ENCODE measurements around the gene PARL.

PARL gene

DNA sequence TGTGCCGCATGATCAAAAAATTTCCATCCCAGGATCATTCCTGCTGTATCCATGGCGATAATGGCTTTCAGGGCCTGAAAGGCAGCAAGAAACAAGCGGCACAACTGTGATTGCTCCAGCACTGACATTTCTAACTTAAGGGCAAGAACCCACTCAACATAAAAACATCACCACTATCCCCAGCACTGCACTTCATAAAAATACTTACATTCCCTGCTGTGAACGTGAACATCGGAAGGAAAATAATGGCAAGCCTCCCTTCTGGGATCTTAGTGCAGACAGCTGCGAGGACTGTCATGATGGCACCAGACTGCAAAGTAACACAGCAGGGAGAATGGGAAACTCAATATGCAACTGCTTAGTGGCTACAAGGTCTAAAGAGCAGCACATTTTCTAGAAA lies 51.2 kb downstream of the PARL start:
- peaks cover 43 to 47% of the 10 kb centered on the region in 2 donors for H3K36me3 ChIP-seq (ENCODE audit: control insufficient read depth in 2 of 2, insufficient read depth in 2 of 2, low read length in 2 of 2)

DNA sequence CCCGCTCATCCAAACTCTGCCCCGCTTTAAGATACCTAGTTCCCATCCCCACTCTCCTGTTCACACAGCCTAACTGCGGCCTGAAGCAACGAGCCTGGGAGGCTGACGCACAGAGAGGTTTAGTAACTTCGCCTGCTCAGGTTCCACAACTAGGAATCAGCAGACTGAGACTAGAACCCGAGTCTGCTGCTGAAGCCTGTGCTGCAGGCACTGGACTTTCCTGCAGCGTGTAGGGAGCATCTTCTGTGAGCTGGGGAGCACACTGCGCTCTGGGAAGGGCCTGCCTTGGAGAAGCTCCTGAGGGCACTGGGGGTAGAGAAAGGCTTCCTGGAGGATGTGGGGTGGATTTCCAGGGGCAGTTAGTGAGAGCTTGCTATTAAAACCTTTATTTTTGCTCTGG lies 54.5 kb downstream of the PARL start:
- Histone ChIP-seq H3K27ac (ENCODE audit: low read depth in 2 of 2, low read length in 2 of 2) (no peak overlapping the region), H3K4me1 (ENCODE audit: control insufficient read depth in 2 of 2, insufficient read depth in 2 of 2, low read length in 2 of 2) (no peaks in the 10 kb centered on the region), H3K36me3 (ENCODE audit: control insufficient read depth in 2 of 2, insufficient read depth in 2 of 2, low read length in 2 of 2) (peaks cover 34 to 47% of the 10 kb centered on the region in 2 donors), H3K9ac (ENCODE audit: low read depth in 1 of 2, low read length in 2 of 2) (no peak overlapping the region), H3K27me3 (ENCODE audit: control insufficient read depth in 2 of 2, insufficient read depth in 2 of 2, low read length in 2 of 2) (no peaks in the 10 kb centered on the region), H3K9me3 (ENCODE audit: control insufficient read depth in 2 of 2, low read length in 2 of 2) (no peaks in the 10 kb centered on the region), H3K4me3 (ENCODE audit: low read length in 2 of 2) (no peak overlapping the region)

More for the DNA sequence above, 51.2 kb downstream of the PARL start:
- Histone ChIP-seq H3K27ac (ENCODE audit: low read depth in 2 of 2, low read length in 2 of 2) (no peak overlapping the region), H3K4me3 (ENCODE audit: low read length in 2 of 2) (no peak overlapping the region), H3K9me3 (ENCODE audit: control insufficient read depth in 2 of 2, low read length in 2 of 2) (no peaks in the 10 kb centered on the region), H3K27me3 (ENCODE audit: control insufficient read depth in 2 of 2, insufficient read depth in 2 of 2, low read length in 2 of 2) (no peaks in the 10 kb centered on the region), H3K4me1 (ENCODE audit: control insufficient read depth in 2 of 2, insufficient read depth in 2 of 2, low read length in 2 of 2) (no peaks in the 10 kb centered on the region), H3K9ac (ENCODE audit: low read depth in 1 of 2, low read length in 2 of 2) (no peak overlapping the region)

DNA sequence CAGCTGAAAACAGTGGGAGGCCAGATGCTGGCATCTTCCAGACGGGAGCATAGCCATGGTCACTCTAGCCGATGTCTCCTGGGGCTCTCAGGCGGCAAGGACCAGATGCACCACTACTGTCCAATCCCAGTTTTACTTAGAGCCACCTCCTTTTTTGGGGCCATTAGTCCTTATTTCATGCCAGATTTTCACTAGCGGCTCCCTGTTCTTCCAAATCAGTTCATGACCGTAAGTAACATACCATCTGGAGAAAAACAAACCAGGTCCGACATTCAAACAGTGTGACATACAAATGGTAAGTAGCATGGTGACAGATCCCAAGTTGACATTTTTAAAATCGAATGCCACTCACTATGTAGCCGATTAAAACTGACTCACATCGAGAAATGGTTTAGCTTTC lies 55.2 kb downstream of the PARL start:
- no peak overlapping the region for H3K27ac ChIP-seq (ENCODE audit: low read depth in 2 of 2, low read length in 2 of 2)

GRCh38 chr3:183828538-183828870 lies 56.2 kb downstream of the PARL start:
- Histone ChIP-seq H3K4me1 (ENCODE audit: control insufficient read depth in 2 of 2, insufficient read depth in 2 of 2, low read length in 2 of 2) (peaks cover 7 to 9% of the 10 kb centered on the region in 2 donors), H3K36me3 (ENCODE audit: control insufficient read depth in 2 of 2, insufficient read depth in 2 of 2, low read length in 2 of 2) (peaks cover 31 to 36% of the 10 kb centered on the region in 2 donors), H3K27ac (ENCODE audit: low read depth in 2 of 2, low read length in 2 of 2) (no peak overlapping the region), H3K27me3 (ENCODE audit: control insufficient read depth in 2 of 2, insufficient read depth in 2 of 2, low read length in 2 of 2) (no peaks in the 10 kb centered on the region), H3K9ac (ENCODE audit: low read depth in 1 of 2, low read length in 2 of 2) (no peak overlapping the region), H3K9me3 (ENCODE audit: control insufficient read depth in 2 of 2, low read length in 2 of 2) (no peaks in the 10 kb centered on the region), H3K4me3 (ENCODE audit: low read length in 2 of 2) (no peak overlapping the region)

More for the DNA sequence above, 55.2 kb downstream of the PARL start:
- peaks cover 34 to 46% of the 10 kb centered on the region in 2 donors for H3K36me3 ChIP-seq (ENCODE audit: control insufficient read depth in 2 of 2, insufficient read depth in 2 of 2, low read length in 2 of 2)
- H3K27me3 ChIP-seq (ENCODE audit: control insufficient read depth in 2 of 2, insufficient read depth in 2 of 2, low read length in 2 of 2) = no peaks in the 10 kb centered on the region
- no peak overlapping the region for H3K9ac ChIP-seq (ENCODE audit: low read depth in 1 of 2, low read length in 2 of 2)
- H3K9me3 ChIP-seq (ENCODE audit: control insufficient read depth in 2 of 2, low read length in 2 of 2) = no peaks in the 10 kb centered on the region
- no peak overlapping the region for H3K4me3 ChIP-seq (ENCODE audit: low read length in 2 of 2)
- peaks cover 4 to 5% of the 10 kb centered on the region in 2 donors for H3K4me1 ChIP-seq (ENCODE audit: control insufficient read depth in 2 of 2, insufficient read depth in 2 of 2, low read length in 2 of 2)

DNA sequence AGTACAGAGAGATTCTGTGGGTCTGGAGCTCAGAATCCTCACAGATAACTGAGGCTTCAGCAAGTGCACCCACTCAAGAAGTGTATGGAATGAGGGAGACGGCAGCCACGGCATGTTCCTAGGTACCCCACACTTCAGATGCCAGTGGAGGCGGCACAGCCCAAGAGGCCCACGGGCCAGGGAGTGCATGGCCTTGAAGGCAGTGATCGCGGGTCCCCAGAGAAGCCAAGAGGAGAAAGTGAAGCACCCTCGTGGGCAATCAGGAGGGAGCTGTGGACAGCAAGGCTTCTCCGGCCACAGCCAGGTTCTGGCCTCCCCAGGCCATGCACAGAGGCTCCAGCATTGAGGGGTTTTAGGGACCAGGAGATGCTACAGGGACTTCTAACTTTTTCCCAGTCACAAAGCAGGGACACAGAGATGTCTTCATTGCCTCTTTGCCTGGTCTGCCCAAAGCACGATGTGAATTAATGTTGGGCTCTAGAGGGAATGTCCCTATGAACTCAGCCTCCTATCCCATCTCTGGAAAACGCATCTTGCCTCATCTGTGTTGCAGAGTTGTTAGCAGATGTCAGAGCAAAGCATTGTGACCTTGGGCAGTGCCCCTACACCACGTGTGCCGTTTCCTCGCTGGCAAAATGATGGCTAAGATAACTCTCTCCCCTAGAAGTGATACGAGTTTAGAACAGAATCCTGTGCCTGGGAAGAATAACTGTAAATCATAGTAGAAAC lies 56.7 kb downstream of the PARL start:
- H3K9ac ChIP-seq (ENCODE audit: low read depth in 1 of 2, low read length in 2 of 2) = no peak overlapping the region
- H3K9me3 ChIP-seq (ENCODE audit: control insufficient read depth in 2 of 2, low read length in 2 of 2) = no peaks in the 10 kb centered on the region
- no peak overlapping the region for H3K27ac ChIP-seq (ENCODE audit: low read depth in 2 of 2, low read length in 2 of 2)
- no peaks in the 10 kb centered on the region for H3K27me3 ChIP-seq (ENCODE audit: control insufficient read depth in 2 of 2, insufficient read depth in 2 of 2, low read length in 2 of 2)
- H3K4me3 ChIP-seq (ENCODE audit: low read length in 2 of 2) = no peak overlapping the region
- peaks cover 26 to 31% of the 10 kb centered on the region in 2 donors for H3K36me3 ChIP-seq (ENCODE audit: control insufficient read depth in 2 of 2, insufficient read depth in 2 of 2, low read length in 2 of 2)
- peaks cover 7 to 9% of the 10 kb centered on the region in 2 donors for H3K4me1 ChIP-seq (ENCODE audit: control insufficient read depth in 2 of 2, insufficient read depth in 2 of 2, low read length in 2 of 2)

- H3K4me3 ChIP-seq (ENCODE audit: low read length in 2 of 2) = no peak overlapping the region
- peaks cover 20 to 22% of the 10 kb centered on the region in 2 donors for H3K36me3 ChIP-seq (ENCODE audit: control insufficient read depth in 2 of 2, insufficient read depth in 2 of 2, low read length in 2 of 2)
- peaks cover 7 to 9% of the 10 kb centered on the region in 2 donors for H3K4me1 ChIP-seq (ENCODE audit: control insufficient read depth in 2 of 2, insufficient read depth in 2 of 2, low read length in 2 of 2)
- no peak overlapping the region for H3K9ac ChIP-seq (ENCODE audit: low read depth in 1 of 2, low read length in 2 of 2)
- H3K27ac ChIP-seq (ENCODE audit: low read depth in 2 of 2, low read length in 2 of 2) = no peak overlapping the region
- H3K9me3 ChIP-seq (ENCODE audit: control insufficient read depth in 2 of 2, low read length in 2 of 2) = no peaks in the 10 kb centered on the region
- H3K27me3 ChIP-seq (ENCODE audit: control insufficient read depth in 2 of 2, insufficient read depth in 2 of 2, low read length in 2 of 2) = no peaks in the 10 kb centered on the region
Measured at GRCh38 chr3:183826448-183827250, 58.0 kb downstream of the PARL start.

- Histone ChIP-seq H3K27ac (ENCODE audit: low read depth in 2 of 2, low read length in 2 of 2) (no peak within 1 kb of the TSS), H3K4me1 (ENCODE audit: control insufficient read depth in 2 of 2, insufficient read depth in 2 of 2, low read length in 2 of 2) (peaks cover 7 to 9% of the 10 kb centered on the region in 2 donors), H3K9me3 (ENCODE audit: control insufficient read depth in 2 of 2, low read length in 2 of 2) (no peaks in the 10 kb centered on the region), H3K9ac (ENCODE audit: low read depth in 1 of 2, low read length in 2 of 2) (peak within 1 kb of the TSS in 1 of 2 donors; percentile 50), H3K27me3 (ENCODE audit: control insufficient read depth in 2 of 2, insufficient read depth in 2 of 2, low read length in 2 of 2) (no peaks in the 10 kb centered on the region), H3K4me3 (ENCODE audit: low read length in 2 of 2) (peak within 1 kb of the TSS; percentile 54 to 63), H3K36me3 (ENCODE audit: control insufficient read depth in 2 of 2, insufficient read depth in 2 of 2, low read length in 2 of 2) (peaks cover 20 to 22% of the 10 kb centered on the region in 2 donors)
Measured at GRCh38 chr3:183825456-183826161, 59.1 kb downstream of the PARL start, which contains the start of gene MAP6D1. Gene MAP6D1, minus strand, starts transcription at chr3:183825577. Its CDS starts 30 bp downstream, at chr3:183825547.

GRCh38 chr3:183824761-183825455 lies 59.8 kb downstream of the PARL start:
- Histone ChIP-seq H3K9ac (ENCODE audit: low read depth in 1 of 2, low read length in 2 of 2) (peak overlapping the region in 1 of 2 donors; percentile 50), H3K27ac (ENCODE audit: low read depth in 2 of 2, low read length in 2 of 2) (no peak overlapping the region), H3K9me3 (ENCODE audit: control insufficient read depth in 2 of 2, low read length in 2 of 2) (no peaks in the 10 kb centered on the region), H3K36me3 (ENCODE audit: control insufficient read depth in 2 of 2, insufficient read depth in 2 of 2, low read length in 2 of 2) (peaks cover 15 to 17% of the 10 kb centered on the region in 2 donors), H3K27me3 (ENCODE audit: control insufficient read depth in 2 of 2, insufficient read depth in 2 of 2, low read length in 2 of 2) (no peaks in the 10 kb centered on the region), H3K4me1 (ENCODE audit: control insufficient read depth in 2 of 2, insufficient read depth in 2 of 2, low read length in 2 of 2) (peaks cover 7 to 9% of the 10 kb centered on the region in 2 donors), H3K4me3 (ENCODE audit: low read length in 2 of 2) (peak overlapping the region; percentile 54 to 63)

DNA sequence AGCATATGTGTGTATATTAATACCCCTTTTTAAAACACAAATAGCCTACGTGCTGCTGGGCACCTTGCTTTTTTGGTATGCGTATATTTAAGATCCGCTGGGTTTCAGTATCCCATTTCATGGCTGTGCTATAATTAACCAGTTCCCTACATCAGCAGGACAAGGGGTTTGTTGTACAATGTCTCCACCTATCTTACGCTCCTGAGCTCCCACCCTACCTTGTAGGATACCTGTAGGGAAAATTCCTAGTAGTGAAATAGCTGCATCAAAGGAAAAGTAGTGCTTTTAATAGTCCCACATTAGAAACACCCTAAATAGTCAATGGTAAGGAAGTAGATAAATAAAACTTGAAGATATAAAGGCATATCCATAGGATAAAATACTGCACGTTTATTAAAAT lies 60.7 kb downstream of the PARL start:
- H3K36me3 ChIP-seq (ENCODE audit: control insufficient read depth in 2 of 2, insufficient read depth in 2 of 2, low read length in 2 of 2) = peaks cover 6 to 8% of the 10 kb centered on the region in 2 donors
- no peak overlapping the region for H3K27ac ChIP-seq (ENCODE audit: low read depth in 2 of 2, low read length in 2 of 2)
- H3K9ac ChIP-seq (ENCODE audit: low read depth in 1 of 2, low read length in 2 of 2) = no peak overlapping the region
- H3K4me1 ChIP-seq (ENCODE audit: control insufficient read depth in 2 of 2, insufficient read depth in 2 of 2, low read length in 2 of 2) = peaks cover 7 to 9% of the 10 kb centered on the region in 2 donors
- H3K4me3 ChIP-seq (ENCODE audit: low read length in 2 of 2) = no peak overlapping the region
- no peaks in the 10 kb centered on the region for H3K9me3 ChIP-seq (ENCODE audit: control insufficient read depth in 2 of 2, low read length in 2 of 2)
- no peaks in the 10 kb centered on the region for H3K27me3 ChIP-seq (ENCODE audit: control insufficient read depth in 2 of 2, insufficient read depth in 2 of 2, low read length in 2 of 2)
